Epithelial cell of proximal tubule (primary cell): ENCODE data around the gene TKT. TPM values are rescaled to one million over a fixed set of nuclear protein-coding genes. Genes with fewer than 3 reads are reported as not detected.

Experiments used
- DNase-seq: peaks from one replicate; pipeline ENCODE4 v3.0.0-alpha.2; 2011; ENCODE audit warnings: low read depth
- H3K4me3 ChIP-seq: 2 replicates; pipeline ENCODE4 v1.5.1; 2011; ENCODE audit warnings: low read depth, mild to moderate bottlenecking, low read length
- total RNA-seq: library from RNA; depleted of rRNA; stranded (reverse); fragments of >200 nt; gene quantifications from 2 replicates; pipeline ENCODE4 v1.2.3, GENCODE V29; 2015
- TF ChIP-seq, protein P1 (sequence below): conservative IDR thresholded peaks from 2 replicates; pipeline ENCODE4 v1.5.1; 2012; ENCODE audit warnings: low read depth, mild to moderate bottlenecking, low read length

The TKT gene
- total RNA-seq, 1 donor from 2014 or later = 403 TPM

DNA sequence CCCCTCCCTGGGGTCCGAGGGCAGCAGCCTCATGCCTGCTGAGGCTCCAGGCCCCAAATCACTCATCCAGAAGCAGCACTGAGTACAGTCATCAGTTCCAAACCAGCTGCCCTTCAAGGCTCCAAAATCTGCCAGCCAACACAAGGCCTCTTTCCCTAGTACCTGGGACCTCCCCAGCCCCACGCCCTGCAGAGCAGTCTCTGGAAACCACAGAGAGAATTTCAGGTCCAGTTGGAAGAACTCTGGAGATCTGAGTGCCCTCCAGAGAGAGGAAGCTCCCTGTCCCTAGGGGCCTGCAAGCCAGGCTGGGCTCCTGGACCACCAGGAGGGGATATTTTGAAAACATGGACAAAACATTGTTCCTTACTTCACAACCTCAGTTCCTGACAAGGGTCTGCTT lies 26.2 kb downstream of the TKT start:
- DNase-seq = no peak
- TF ChIP-seq, protein P1, sequence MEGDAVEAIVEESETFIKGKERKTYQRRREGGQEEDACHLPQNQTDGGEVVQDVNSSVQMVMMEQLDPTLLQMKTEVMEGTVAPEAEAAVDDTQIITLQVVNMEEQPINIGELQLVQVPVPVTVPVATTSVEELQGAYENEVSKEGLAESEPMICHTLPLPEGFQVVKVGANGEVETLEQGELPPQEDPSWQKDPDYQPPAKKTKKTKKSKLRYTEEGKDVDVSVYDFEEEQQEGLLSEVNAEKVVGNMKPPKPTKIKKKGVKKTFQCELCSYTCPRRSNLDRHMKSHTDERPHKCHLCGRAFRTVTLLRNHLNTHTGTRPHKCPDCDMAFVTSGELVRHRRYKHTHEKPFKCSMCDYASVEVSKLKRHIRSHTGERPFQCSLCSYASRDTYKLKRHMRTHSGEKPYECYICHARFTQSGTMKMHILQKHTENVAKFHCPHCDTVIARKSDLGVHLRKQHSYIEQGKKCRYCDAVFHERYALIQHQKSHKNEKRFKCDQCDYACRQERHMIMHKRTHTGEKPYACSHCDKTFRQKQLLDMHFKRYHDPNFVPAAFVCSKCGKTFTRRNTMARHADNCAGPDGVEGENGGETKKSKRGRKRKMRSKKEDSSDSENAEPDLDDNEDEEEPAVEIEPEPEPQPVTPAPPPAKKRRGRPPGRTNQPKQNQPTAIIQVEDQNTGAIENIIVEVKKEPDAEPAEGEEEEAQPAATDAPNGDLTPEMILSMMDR = no peak
- no peak overlapping the region for H3K4me3 ChIP-seq

DNA sequence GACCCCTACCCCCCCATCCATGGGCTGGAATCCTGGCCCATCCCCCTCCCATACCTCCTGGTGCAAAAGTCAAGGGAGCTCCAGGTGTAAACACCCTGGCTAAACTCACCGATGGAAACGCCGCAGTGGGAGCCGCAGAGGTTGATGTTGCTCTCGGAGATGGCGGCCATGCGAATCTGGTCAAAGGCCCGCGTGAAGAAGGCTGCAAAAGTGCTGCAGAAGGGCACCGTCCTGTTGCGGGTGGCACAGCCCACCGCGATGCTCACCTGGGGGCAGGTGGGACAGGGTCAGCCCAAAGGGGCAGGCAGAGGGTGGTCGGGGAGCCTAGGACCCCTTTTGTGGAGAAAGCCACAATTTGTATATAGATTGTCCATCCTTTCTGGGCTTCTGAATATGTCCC lies 26.7 kb downstream of the TKT start:
- no peak for DNase-seq
- TF ChIP-seq, protein P1 = no peak
- H3K4me3 ChIP-seq = no peak overlapping the region

DNA sequence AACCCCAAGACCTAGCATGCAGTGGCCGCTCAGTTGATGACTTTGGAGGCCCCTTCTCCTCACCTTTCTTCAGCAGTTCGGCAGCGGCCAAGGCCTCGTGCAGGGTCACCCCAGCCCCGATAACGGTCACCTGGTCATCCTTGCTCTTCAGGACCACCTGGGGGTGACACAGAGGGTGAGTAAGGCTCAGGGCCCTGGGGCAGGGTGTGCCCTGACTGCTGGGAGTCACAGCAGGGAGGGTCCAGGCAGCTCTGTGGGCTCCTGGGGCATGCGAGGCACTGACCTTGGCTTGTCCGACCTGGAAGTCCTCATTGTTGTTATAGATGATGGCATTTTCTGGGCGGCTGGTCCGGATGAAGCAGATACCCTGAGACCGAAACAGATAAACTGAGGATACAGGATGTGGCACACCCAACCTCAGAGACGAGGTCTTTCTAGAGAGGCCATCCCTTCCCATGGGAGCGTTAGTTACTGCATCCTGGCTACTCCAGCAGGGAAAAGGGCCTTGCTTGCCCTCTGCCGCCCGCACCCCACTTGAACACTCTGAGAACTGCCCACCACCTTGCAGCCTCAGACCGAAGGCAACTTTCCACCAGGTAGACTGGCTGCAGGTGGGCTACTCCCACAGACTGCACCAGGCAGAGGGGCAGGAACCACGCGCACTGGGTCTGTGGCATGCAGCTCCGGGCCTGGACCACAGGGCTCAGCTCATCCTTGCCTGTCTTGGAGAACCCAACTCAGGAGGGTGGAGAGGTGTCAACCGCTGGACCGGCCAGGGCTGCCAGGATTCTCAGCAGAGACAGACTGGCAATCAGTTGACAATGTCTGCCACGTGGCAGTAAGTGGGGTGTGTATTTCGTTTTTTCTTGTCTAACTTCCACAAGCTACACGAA lies 27.6 kb downstream of the TKT start:
- H3K4me3 ChIP-seq = no peak overlapping the region
- DNase-seq = no peak
- TF ChIP-seq, protein P1 = no peak

DNA sequence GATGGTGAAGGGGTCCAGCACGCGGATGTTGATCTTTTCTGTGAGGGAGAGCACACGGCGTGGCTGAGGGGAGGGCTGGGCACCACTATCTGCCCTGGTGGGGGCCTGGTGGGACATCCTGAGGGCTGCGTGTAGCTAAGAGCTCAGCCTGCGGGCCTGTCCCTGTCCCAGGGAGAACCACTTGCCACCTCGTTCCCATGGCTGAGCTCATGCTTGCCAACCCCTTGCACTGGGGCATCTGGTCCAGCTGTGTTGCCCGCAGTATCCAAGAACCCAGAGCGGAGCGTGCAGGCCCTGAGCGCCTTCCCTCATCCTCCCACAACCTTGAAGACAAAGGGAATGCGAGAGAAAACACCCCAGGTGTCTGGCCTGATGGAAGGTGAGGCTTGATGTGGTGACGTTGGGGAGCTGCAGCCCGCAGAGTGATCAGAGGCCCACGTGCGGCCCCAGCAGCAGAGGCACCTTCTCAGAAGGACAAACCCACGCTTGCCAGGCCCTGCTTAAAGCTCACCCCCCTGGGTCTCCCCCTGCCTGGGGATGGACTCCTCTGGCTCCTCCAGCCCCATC lies 28.9 kb downstream of the TKT start:
- DNase-seq = no peak
- TF ChIP-seq, protein P1 = no peak
- H3K4me3 ChIP-seq = no peak overlapping the region

DNA sequence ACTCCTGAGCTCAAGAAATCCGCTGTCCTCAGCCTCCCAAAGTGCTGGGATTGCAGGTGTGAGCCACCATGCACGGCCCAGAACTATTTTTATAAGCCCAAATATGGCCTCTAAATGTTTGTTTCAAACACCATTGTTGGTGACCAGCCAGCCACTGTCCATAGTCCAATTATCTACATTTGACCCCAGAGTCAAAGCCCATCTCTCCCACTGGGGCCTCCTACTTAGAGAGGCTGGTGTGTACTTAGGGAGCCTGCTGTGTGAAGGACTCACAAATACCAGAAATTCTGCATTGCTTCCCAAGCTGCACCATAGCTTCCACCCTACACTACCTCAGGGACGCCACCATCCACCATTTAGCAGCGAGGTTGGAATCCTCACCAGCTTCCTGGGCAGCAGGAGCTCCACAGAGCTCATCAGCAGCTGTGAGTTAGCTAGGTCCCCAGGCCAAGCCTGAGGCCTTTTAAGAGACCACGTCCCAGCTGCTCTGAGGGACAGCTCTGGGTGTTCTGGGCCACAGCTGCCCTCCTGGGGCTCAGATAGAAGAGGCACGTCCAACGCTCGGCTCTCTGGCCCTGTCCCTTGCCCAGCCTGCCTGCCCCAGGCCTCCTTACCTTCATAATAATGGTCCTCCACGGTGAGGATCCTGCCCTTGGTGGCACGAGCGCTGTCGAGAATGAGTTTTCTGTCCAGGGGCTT lies 29.5 kb downstream of the TKT start:
- TF ChIP-seq, protein P1 = no peak
- no peak overlapping the region for H3K4me3 ChIP-seq
- DNase-seq = no peak

DNA sequence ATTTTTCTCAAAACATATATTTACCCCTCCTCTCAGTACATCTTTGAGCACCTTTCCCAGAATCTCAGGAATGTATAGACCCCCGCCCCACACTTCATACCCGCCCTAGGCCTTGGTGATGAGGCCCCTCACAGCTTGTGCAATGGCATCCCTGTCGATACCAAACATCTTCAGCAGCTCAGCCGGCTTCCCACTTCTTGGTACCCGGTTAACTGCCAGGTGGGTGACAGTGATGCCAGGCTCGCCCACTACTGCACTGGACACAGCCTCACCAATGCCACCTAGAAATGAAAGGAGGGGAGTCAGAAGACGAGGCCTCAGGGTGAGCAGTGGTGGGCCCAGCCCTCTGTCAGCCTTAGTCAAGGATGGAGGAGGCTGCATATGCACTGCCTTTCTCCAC lies 30.2 kb downstream of the TKT start:
- DNase-seq = no peak
- TF ChIP-seq, protein P1 = no peak
- H3K4me3 ChIP-seq = no peak overlapping the region
